GM21367 (cell line): ENCODE data around the gene UBC.
"Not testable (repeated sequence)": the region's sequence is repeated elsewhere in the genome, so short reads cannot be mapped to it uniquely, and the experiment has no call there.

Source experiments
- ATAC-seq: cut with Tn5 transposase; IDR thresholded peaks from one replicate; pipeline ENCODE4 v1.9.1; 2021; ENCODE audit not compliant: unreplicated experiment

UBC gene

GRCh38 chr12:124887766-124888165 is 26.7 kb downstream of the UBC start:
- not testable (repeated sequence) for ATAC-seq

GRCh38 chr12:124884587-124885438 is 29.6 kb downstream of the UBC start:
- peak; percentile 78 for ATAC-seq

GRCh38 chr12:124883263-124884130 is 31.0 kb downstream of the UBC start:
- ATAC-seq, result no peak

- ATAC-seq, result no peak
These were observed 33.3 kb downstream of the UBC start for GRCh38 chr12:124881123-124881522.

- ATAC-seq, result not testable (repeated sequence)
These were observed 34.1 kb downstream of the UBC start for GRCh38 chr12:124880335-124880734.

- ATAC-seq, result no peak
These were observed 35.5 kb downstream of the UBC start for GRCh38 chr12:124878795-124879516.

GRCh38 chr12:124877423-124877822 is 37.0 kb downstream of the UBC start:
- no peak for ATAC-seq

- no peak for ATAC-seq
These were observed 38.3 kb downstream of the UBC start for GRCh38 chr12:124876171-124876570.

- no peak for ATAC-seq
These were observed 38.7 kb downstream of the UBC start for GRCh38 chr12:124875803-124876132.

- no peak for ATAC-seq
These were observed 39.3 kb downstream of the UBC start for GRCh38 chr12:124874988-124875802.

GRCh38 chr12:124874188-124874587 is 40.3 kb downstream of the UBC start:
- no peak for ATAC-seq

GRCh38 chr12:124872068-124872719 is 42.3 kb downstream of the UBC start:
- ATAC-seq, result no peak

- no peak for ATAC-seq
These were observed 43.2 kb downstream of the UBC start for GRCh38 chr12:124871297-124871696.

GRCh38 chr12:124870515-124870914 is 43.9 kb downstream of the UBC start:
- ATAC-seq, result no peak

GRCh38 chr12:124869059-124869665 is 45.3 kb downstream of the UBC start:
- peak; percentile 66 for ATAC-seq

- ATAC-seq, result no peak
These were observed 46.0 kb downstream of the UBC start for GRCh38 chr12:124868252-124869058.

GRCh38 chr12:124867401-124867930 is 47.0 kb downstream of the UBC start:
- ATAC-seq, result no peak

- ATAC-seq, result no peak
These were observed 47.5 kb downstream of the UBC start for GRCh38 chr12:124866883-124867400.
